GM19240 (cell line): ENCODE measurements around the gene CMKLR1.

ENCODE experiments used
- DNase-seq: peaks from one replicate; pipeline ENCODE4 v3.0.0; 2011; ENCODE audit warnings: low spot score; ENCODE audit not compliant: insufficient read length

The CMKLR1 gene

DNA sequence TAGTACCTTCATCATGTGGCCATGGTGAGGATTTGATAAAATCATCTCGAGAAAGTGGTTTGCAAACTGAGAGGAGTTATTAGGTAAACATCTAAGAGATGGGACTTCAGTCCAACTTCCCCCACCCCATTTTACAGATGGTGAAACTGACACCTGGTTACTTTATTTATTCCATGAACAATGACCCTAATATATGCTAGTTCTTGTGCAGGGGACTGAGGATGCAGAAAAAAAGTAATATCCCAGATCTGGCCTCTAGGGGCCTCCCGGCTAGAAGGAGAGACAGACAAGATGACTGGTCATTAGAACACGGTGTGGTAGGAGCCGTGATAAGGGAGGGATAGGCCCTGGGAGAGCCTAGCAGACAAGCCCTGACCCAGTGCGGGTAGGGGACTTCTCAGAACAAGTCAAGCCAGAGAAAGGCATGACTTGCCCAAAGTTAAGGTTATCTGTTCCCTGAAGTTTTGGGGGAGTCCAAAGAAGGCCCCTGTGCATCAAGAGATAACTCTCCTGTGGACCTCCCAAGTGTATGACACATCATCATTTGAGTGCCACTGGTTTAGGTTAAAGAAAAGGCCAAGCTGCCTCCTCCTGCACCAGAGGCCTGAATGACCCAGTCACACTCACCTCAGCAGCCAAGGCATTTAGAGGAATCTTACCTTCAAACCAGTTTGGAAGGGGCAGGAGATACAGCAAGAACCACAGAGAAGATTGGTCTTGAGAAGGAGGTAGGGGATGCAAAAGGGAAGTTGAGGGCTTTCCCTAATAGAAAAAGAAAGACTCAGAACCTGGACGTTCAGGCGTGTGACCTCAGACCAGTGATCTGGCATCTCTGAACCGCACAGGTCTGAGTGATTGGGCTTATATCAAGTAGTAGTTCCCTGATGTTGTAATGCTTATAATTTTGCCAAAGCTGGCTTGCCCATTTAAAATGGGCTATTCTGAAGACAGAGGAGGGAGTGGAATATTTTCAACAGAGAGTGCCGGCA, 1.6 kb downstream of the CMKLR1 start:
- no peak for DNase-seq

DNA sequence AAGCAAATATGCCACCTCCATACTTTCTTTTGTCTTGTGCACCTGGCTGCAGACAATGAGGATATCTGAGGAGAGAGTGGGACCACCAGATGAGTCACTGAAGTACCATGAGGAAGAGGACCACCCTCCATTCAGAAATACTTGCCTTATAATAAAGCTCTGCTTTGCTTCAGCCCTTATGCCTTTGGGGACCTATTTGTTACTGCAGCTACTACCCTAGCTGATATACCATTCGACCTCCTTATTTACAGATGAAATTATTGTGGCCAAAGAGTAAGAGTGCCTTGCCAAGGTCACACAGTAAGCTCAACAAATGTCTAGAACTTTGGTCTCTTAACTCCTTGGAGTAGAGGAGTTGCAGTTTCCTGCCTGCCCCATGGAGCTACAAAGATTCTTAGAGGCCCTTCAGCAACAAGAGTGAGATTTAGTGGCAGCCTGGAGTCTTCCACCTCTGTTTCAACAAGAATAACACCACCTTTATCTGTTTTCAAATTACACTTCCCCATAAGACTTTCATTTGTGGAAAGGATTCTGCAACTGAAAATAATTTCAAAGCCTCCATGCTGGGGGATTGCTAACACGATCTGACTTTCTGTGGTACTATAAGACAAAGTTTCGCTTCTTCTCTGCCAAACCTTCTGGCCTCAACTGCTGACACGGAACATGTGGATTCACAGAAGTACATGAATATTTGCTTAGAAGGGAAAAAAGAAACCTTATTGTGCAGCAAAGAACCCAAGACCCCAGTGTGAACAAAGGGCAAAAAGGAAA, 3.6 kb downstream of the CMKLR1 start:
- peak; percentile 30 for DNase-seq

DNA sequence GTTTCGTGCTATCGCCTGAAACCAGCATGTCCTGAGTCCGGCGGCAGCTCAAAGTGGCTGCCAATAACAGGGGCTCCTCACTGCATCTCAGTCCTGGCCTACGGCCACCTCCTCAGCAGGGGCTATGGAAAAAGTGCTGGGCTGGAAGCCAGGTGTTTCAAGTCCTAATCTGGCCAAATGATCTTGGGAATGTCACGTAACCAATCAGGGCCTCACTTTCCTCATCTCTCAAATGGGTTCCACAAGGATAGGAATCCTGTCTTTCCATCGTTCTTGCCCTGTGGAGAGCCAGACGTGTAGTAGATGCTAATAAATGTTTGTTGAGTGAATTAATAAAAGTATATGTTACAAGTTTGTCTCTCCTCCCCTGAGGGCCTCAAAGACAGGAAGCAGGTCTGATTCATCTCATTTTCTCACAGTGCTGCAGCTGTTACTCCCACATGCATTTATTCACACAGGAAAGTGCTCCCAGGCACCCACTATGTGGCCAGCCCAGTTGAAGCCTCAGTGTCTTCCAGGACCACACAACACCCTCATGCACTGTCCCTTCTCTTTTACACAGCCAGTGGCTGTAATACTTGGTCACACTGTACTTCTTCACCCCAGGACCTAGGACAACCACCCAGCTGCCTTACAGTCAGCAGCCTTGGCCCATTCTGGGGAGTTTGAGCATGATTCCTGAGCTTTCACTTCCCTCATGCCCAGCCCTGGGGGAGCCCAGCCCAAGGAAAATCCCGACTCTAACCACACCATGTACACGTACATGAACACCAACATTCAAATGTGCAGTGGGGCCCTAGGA, 5.0 kb downstream of the CMKLR1 start:
- DNase-seq, result peak; percentile 44

GRCh38 chr12:108332791-108333382, 6.2 kb downstream of the CMKLR1 start:
- DNase-seq, result no peak

GRCh38 chr12:108328420-108328819, 10.7 kb downstream of the CMKLR1 start:
- no peak for DNase-seq

- DNase-seq, result no peak
These were observed 11.3 kb downstream of the CMKLR1 start for GRCh38 chr12:108327621-108328344.

GRCh38 chr12:108326254-108326750, 12.8 kb downstream of the CMKLR1 start:
- no peak for DNase-seq

- DNase-seq, result no peak
These were observed 13.6 kb downstream of the CMKLR1 start for GRCh38 chr12:108325549-108325948.

DNA sequence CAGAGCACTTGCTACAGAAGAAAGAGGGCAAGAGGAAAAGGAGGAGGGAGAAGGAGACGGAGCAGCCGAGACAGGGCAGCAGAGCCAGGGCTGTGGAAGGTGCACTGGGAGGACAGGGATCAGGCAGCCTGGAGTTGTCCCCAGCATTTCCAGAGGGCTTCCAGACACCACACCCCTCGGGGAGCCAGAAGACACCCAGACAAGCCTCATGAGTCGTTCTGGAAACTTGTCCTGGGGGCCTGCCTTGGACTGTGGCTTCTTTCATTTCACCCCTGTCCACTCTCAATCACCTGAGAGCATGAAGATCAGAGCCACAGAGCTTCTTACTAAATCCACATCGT, 14.1 kb downstream of the CMKLR1 start:
- no peak for DNase-seq

GRCh38 chr12:108324351-108325017, 14.6 kb downstream of the CMKLR1 start:
- DNase-seq, result no peak

- DNase-seq, result no peak
These were observed 15.5 kb downstream of the CMKLR1 start for GRCh38 chr12:108323581-108323980.

GRCh38 chr12:108322998-108323397, 16.1 kb downstream of the CMKLR1 start:
- no peak for DNase-seq

DNA sequence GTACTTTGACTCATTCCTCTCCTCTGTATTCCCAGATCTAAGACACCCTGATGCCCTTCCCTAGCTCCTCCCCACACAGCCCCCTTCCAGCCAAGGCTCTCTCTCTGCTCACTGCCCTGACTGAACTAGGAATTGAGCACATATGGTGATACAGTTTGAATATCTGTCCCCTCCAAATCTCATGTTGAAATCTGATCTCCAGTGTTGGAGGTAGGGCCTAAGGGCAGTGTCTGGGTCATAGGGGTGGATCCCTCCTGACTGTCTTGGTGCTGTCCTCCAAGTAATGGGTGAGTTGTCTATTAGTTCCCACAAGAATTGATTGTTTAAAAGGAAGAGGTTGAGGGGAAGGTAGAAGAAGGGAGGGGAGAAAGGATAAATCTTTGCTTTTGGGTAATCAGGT, 17.4 kb downstream of the CMKLR1 start:
- no peak for DNase-seq

DNA sequence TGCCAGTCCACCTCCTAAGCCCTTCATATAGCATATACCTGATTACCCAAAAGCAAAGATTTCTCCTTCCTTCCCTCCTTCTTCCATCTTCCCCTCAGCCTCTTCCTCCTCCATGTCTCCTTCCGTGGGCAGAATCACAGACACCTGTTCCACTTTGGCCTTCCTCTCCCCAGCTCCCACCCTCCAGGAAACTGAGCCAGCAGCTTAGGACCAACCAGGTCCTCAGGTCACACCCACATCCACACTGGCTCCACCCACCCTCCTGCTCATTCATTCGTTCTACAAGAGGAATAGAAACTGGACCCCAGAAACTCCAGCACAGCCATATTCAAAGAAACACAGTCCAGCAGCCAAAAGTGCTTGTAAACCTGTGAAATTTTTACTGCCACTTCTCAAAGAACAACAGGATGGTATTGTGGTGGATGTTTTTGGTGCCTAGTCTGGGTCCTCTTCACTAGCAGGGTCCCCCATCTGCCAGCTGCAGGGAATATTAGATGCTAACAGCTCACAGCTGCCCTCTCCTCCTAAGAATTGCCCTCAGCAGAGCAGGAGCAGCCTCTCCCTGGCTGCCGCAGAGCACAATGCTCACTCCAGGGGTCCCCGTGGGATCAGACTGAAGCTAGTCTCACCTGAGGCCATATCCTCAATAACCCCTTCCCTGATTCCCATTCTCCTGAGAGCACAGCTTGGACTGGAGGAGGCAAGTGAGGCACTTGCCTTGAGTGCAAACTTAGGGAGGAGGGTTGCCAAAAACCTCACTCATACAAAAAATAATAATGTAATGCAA, 18.4 kb downstream of the CMKLR1 start:
- peak; percentile 50 for DNase-seq

GRCh38 chr12:108319277-108320234, 19.6 kb downstream of the CMKLR1 start:
- DNase-seq, result no peak

GRCh38 chr12:108318472-108319275, 20.4 kb downstream of the CMKLR1 start:
- DNase-seq, result no peak
